HG03039 (cell line): Measurements from ENCODE around the gene ANAPC4.
A peak's percentile ranks its signal among the peaks of the same experiment; 100 is the strongest.

Experiments used
- ATAC-seq: cut with Tn5 transposase; IDR thresholded peaks from one replicate; pipeline ENCODE4 v1.9.1; 2021; ENCODE audit warnings: mild to moderate bottlenecking, moderate library complexity; ENCODE audit not compliant: unreplicated experiment

The ANAPC4 gene

DNA sequence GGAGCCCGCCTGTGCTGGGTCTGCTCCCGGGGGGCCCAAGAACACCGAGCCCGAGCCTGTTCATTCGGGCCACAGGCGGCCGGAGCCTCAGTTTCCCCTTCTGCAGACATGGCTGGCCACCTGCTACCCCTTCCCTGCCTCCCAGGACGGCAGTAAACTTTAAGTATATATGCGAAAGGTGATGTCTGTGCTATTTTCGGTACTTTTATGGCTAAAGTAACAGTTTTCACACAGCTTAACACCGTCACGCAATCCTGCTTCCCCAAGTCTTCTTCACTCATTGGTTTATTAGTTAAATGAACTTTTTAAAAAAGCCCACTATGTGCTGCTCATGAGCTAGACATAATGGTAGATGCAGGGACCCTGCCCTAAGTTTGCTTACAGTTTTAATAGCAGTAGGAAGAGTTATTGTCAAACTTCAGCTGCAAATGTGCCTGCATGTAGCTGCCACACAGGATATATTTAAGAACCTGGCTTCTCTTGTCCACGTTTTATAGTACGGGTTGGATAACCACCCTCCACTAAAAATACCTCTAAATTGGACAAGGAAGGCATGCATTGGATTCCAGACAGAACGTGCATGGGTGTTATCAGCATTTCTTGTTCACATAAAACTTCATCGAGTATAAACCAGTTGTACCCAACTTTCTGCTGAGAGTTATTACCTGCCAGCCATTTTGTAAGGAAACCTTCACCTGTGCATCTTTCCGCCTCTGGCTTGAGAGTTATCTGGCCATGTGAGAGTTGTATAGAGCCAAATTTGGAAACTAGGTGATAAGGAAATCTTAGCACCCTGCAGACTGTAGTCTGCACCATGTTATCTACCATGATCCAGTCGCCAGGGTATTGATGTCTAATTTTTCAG, 741 bp downstream of the ANAPC4 start:
- peak; percentile 6 for ATAC-seq

DNA sequence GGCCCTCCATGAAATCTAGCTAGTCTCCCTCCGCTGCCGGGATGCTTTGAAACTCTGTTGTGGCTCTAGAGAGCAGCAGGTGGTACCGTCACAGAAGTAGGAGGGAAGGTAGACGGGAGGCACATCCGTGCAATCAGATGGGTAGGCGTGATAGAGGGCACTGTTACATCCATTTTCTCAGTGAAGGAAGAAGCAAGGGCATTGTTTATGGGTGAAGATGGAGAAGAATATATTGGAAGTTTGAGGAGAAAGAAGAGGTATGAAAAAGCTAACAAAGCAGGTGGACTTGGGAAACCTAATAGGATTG, 1.3 kb downstream of the ANAPC4 start:
- no peak for ATAC-seq

DNA sequence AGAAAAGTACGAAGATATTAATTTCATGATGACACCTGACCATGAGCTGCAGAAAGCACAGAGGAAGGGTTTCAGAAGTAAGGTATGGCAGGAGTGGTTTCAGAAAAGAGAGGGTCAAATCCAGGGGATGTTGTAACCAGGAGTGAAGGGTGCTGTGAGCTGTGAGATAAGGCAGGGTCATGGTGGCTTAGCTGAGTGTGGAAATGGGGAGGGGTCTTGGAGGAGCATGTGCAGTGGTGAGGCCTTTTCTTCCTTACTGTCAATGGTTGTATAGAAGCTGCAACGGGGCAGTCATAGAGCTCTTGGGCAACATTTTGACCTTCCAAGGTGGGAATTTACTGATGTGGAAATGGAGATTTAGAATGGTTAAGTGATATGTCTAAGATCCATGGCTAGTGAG, 2.5 kb downstream of the ANAPC4 start:
- no peak for ATAC-seq

DNA sequence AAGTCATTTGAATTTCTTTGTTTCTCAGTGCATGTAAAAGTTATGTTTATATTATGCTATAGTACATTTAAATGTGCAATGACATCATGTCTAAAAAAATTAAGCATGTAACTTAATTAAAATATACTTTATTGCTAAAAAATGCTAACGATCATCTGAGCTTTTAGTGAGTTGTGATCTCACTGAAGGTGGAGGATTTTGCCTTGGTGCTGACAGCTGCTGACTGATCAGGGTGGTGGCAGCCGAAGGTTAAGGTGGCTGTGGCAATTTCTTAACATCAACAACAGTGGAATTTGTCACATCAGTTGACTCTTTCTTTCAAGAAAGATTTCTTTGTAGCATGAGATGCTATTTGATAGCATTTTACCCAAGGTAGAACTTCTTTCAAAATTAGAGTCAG, 6.6 kb downstream of the ANAPC4 start:
- ATAC-seq, result no peak

DNA sequence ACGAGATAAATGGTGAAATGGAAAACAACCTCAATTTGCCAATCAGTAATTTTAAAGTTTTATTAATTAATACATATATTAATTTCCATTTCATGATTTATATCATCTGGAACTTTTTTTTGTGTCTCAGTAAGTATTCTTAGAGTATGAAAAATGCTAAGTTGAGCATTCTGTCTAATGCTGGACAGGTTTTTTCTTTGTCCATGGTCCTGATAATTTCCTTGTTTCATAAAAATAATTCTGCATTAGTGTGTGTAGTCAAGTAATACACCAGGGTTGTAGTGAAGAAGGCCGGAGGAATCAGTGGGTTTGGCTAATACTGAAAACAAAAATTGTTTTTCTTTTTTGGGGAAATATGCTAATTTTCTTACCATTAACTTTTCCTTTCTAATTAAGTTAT, 9.9 kb downstream of the ANAPC4 start:
- ATAC-seq, result no peak

DNA sequence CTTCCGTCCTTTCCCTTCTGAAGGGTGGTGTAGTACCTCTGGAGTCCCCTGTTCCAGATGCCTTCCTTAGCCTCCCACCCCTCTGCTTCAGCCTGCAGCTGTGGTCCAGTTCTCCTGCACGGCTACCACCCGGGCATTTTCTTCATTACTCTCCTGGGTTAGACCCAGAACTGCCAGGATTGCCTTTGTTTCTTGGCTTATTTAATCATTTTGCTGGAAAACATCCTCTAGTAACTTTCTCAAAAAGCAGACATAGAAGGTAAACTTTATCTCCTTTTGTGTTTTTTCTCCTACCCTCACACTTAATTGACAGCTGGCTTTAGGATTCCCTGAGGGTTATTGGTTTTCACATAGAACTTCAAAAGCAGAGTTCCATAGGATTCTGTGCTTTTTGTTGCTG, 20.2 kb downstream of the ANAPC4 start:
- ATAC-seq, result no peak

DNA sequence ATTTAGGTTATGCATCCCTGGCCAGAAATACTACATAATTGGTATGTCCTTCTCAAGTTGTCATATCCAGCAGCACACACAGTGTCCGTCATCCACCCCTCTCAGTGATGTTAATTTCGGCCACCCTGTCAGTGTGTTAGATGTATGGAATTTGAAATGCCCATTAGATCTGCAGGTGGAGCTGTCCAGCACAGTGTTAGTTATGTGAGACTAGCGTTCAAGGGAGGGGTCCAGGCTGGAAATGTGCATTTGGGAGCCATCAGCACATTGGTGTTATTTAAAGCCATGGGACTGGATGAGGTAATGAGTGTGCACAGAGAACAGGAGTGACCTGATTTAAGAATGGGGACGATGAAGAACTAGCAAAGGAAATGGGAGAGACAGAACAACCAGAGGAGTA, 22.4 kb downstream of the ANAPC4 start:
- no peak for ATAC-seq

DNA sequence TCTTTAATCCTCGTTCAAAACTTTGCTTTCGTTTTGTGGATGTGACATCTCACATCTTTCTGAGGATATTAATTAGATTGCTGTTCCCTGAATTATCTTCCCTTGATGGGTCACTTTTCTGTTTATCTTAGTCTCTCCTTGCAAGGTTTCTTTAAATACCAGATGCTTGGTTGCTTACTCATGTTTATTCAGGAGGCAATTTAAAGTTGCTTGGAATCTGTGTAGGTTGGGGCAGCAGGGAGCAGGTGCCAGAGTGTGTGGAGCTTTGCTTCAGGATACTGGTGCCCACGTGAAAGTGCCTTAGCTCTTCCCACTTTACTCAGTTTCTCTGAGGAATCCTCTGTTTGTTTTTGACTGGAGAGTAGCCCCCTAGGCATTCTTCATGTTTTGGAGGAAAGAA, 24.0 kb downstream of the ANAPC4 start:
- ATAC-seq, result no peak

DNA sequence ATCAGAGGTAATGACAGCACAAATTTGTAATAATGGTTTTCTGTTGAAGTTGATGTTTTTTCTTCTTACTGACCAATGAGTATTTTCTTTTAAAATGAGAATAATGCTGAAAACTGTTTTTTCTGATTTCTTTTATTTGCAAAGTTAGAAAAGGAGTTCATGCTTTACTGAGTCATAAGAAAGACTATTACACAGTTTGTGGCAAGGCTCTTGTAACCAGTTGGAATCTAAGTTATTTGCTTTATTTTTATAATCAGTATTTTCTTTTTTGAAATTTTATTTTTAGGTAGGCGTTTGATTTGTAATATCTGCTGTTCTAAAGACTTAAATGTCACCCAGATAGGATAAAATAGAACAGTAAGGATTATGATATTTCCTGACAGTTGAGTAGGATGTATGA, 25.5 kb downstream of the ANAPC4 start:
- ATAC-seq, result no peak

DNA sequence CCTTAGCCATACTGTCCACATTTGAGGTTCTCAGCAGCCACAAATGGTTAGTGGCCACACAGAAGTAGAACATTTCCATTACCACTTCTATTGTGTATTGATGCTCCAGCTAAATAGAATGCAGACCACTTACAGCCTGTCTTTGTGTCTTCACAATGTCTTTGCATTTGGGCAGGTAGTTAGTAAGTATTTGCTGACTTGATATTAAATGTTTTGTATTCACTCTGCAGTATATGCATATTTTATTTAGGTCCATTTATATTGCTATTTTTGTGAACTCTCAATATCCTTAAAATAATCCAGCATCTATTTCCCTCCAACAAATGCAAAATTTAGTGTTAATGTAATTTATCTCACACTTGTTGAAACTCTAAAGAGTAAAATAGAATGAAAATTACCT, 26.6 kb downstream of the ANAPC4 start:
- no peak for ATAC-seq

DNA sequence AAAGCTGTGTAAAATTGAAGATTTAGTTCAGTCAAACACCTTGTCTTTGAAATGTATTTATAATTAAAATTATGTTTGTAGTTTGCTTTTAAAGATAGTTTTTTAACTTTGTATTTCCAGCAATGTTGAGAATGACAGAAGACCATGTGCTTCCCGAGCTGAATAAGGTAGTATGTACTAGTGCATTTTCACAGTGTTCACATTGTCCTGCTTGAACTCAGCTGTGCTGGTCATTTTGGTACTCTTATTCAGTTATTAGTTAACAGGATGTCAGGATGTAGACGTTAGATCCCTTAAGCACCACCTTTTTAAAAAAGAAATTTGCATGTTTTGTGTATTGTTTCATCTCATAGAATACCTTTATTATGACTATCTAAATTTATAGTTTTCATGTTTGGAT, 28.4 kb downstream of the ANAPC4 start:
- no peak for ATAC-seq

DNA sequence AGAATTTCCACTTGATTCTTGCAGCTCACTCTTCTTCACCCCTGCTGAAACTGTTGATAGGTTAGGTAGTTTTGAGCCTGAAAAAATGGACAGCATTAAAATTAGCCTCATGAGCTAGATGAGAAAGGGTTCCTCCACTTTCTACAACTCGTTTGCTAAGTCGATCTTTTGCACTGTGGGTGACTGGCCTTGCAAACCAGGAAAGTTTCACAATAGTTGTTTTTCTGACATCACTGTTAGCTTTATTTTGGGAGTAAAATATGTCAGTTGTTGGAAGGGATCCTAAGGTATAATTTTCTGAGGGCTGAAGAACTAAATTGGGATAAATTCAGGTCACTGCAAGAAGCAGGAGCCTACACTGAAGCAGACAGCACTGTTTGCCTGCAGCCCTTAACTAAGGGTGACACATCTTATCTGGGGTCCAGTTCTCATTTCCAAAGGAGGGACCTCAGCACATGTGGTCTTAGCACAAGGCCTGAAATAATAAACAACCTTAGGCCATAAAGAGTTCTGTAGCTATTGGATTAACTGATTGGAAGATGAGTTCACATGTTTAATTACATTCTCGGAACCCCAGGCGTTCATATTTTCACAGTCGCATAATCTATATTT, 29.1 kb downstream of the ANAPC4 start:
- ATAC-seq, result no peak

DNA sequence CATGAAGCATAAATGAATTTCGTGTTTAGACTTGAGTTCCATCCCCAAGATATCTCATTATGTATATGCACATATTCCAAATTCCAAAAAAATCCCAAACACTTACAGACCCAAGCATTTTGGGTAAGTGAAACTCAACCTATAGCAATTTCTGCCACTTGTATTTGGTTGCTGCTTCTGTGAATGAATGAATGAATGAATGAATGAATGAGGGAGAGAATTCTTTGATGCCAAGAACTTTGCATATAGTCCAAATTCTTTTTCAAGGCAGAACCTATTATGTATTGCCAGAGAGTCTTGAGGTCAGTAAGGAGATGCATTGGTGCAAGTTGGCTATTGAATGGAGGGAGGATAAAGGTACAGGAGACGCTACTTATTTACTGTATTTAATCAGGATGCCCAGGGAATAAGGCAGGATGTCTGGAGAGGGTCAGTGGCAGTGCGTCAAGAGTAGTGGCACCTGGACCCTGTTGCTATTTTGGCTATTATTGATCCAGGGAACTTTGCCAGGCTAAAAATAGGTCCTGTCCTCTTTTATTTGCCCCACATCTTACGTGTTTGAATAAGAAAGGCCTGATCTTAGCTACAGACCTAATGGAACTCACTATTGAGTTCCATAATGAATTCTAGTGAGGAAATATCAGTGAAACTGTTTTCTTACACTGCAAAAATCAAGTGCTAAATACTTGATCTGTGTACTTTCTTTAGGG, 33.9 kb downstream of the ANAPC4 start:
- no peak for ATAC-seq

DNA sequence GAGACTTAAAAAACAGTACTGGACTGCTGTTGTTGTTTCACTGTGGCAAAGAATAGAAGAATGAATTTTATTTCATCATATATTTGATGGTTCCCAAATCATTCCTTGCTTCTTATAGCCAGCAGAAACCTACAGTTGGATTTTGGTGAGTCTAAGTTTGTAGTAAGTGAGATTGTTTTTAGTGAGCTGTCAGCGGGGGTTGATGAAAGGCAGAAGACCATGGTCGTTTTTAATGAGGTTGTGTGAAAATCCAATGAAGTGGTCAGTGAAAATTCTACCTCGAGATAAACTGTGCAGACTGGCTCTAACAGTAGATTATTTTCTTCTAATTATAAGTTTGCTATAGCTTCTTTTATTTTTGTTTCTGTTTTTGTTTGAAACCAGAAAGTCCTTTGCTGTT, 36.2 kb downstream of the ANAPC4 start:
- ATAC-seq, result no peak

DNA sequence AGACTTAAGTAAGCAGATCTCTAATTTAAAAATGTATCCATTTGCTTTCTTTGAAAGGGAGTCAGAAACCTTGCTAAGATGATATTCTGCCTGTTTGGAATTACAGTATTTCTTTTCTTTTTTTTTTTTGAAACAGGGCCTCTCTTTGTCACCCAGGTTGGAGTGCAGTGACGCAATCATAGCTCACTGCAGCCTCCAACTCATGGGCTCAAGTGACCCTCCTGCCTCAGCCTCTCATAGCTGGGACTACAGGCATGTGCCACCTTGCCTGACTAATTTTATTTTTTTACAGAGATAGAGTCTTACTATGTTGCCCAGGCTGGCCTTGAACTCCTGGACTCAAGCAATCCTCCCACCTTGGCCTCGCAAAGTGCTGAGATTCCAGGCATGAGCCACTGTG, 40.0 kb downstream of the ANAPC4 start:
- no peak for ATAC-seq

DNA sequence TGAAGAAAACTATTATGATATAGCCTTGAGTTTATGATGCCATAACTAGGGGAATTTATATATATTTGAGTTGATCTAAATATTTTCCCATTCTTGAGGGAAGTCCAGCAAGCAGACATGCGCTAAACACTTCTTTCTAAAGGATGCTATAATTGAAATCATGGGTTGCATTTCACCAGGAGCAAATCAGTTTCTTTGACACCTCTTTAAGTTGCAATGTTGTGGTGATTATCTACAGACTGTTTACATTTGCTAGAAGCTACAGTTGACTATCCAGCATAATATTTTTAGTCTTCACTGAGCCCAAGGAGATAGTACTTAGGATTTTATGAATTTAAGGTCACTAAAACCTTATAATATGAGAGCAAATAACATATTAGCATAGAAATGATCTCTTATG, 43.9 kb downstream of the ANAPC4 start:
- ATAC-seq, result no peak

DNA sequence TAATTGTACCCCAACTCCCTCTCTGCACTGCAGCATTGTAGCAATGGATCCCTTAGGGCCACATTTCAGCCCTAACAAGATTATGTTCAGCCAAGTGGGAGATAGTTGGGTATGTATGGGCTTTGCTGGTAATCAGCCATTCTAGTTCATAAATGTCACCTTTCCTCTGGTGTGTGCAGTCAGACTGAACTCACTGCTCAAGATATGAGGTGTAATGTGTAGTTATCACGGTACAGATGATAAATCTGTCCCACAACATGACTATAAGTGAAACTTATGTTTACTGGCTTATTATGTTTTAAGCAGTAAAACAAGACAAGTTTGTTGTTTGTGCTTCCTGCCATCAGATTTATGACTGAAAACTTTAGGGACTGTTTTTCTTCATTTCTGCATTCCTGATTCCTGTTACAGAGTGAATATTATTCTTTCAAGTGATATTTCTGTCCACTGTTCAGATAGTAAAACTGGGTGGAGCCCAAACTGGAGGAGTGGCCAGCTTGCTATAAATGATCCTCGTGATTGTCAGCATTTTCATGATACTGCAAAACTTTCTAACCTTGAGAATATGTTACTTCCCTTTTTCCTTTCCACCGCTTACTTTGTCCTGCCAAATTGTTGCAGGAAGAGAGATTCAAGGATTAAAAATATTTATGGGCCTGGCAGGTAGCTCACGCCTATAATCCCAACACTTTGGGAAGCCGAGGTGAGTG, 44.9 kb downstream of the ANAPC4 start:
- peak; percentile 71 for ATAC-seq

DNA sequence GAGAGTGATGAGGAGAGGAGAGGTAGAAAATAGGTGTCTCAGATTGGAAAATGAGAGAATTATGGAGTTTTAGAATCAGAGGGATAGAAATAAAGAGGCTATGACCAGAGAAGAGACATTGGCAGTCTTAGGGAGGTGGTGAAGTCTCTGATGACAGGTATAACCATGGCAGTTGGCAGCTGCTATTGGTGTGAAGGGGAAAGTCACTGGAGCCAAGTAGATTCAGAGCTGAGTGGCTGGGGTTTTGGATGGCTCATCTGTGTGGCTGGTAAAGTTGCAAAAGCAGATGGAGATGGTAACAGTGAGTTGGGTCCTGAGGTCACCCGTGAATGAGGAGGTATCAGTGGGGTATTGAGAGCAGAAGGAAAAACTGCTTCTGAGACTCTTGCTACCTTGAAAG, 46.5 kb downstream of the ANAPC4 start:
- no peak for ATAC-seq

DNA sequence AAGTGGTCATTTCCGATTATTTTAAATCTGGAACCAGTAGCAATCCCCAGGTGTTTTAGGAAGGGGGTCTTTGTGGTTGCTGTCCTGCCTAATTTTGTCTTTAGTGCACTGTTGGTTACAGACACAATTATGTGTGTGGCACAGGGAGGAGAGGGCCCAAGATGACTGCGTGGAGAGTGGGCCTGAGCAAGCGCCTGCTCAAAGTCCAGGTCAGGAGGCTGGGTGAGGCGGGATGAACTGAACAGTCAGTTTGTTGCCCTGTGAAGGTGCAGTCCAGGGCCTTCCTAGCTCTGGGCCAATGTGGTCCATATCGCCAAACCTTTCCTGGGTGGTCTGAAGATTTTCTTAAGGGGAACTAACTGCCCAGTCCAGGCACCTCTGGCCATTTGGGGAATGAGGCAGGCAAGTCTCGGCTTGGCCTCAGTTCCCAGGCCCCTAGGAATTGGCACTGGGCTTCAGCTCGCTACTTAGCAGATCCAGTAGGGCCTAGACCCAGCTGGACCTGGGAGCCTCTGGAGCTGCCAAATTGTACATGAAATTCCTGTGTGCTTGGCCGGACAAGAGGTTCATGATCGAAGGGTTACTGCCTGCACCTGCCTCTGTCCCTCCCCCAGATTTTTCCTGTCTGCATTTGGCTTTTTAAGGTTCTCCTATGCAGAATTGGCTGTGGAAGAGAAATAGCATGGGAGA, 47.6 kb downstream of the ANAPC4 start:
- ATAC-seq, result no peak

DNA sequence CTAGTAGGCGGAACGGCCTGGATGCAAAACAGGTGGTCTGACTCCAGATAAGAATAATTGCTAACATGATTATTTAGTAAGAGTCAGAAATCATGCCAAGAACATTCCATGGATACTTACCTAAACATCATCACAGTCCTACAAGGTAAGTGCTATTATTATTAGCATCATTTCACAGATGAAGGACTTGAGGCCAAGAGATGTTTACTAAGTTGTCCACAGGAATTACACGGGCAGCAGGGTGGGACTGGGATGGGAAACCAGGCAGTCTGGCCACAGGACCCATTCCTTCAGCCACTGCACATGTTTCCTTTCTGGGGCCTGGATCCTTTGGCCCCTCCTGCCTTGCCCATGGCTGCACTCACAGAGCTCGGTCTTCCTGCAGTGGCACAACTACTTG, 48.3 kb downstream of the ANAPC4 start:
- ATAC-seq, result no peak

DNA sequence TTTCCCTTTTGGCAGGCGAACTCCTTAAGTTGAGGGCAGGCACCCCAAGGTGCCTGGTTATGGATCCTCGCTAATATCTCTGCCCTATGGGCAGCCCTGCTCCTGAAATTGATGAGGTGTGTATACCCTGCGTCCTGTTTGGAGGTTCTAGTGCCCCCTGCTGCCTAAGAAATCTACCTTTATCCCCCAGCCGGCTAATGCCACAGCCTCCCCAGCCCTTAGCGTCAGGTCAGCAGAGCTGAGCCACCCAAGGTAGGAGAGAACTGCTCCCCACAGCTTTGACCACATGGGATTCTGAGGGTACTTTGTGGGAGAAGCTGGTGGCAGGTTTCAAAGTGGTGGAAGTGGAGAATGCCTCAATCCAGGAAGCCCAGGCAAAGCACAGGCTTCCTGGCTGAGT, 50.8 kb downstream of the ANAPC4 start:
- ATAC-seq, result no peak
